KMS-11 (cell line): ENCODE measurements around the gene LAIR2.
"Not testable (repeated sequence)": the region's sequence is repeated elsewhere in the genome, so short reads cannot be mapped to it uniquely, and the experiment has no call there.

ENCODE experiments used
- H2AFZ ChIP-seq: fragments of 200-600 bp; sonication (generic); 2 replicates; pipeline ENCODE4 v1.6.1; 2016; ENCODE audit warnings: antibody characterized with exemption, mixed run types, low read depth
- H3K27ac ChIP-seq: fragments of 200-600 bp; sonication (generic); 2 replicates; pipeline ENCODE4 v1.6.1; 2016; ENCODE audit warnings: mild to moderate bottlenecking, mixed run types
- H3K27me3 ChIP-seq: fragments of 200-600 bp; sonication (generic); 2 replicates; pipeline ENCODE4 v1.6.1; 2017; ENCODE audit warnings: mild to moderate bottlenecking, low read depth, mixed run types, moderate library complexity; ENCODE audit not compliant: insufficient read depth
- H3K36me3 ChIP-seq: fragments of 200-600 bp; sonication (generic); 2 replicates; pipeline ENCODE4 v1.6.1; 2017; ENCODE audit warnings: mild to moderate bottlenecking, mixed run types; ENCODE audit not compliant: insufficient read depth
- H3K4me1 ChIP-seq: fragments of 200-600 bp; sonication (generic); 2 replicates; pipeline ENCODE4 v1.6.1; 2016; ENCODE audit warnings: mild to moderate bottlenecking, low read depth, mixed run types; ENCODE audit not compliant: poor library complexity, severe bottlenecking
- H3K4me2 ChIP-seq: fragments of 200-600 bp; sonication (generic); 2 replicates; pipeline ENCODE4 v1.7.0; 2016; ENCODE audit warnings: mild to moderate bottlenecking, mixed run types
- H3K4me3 ChIP-seq: fragments of 200-600 bp; sonication (generic); IDR thresholded peaks from 2 replicates; pipeline ENCODE4 v1.6.1; 2017; ENCODE audit warnings: low read depth, low read length, mixed read lengths; ENCODE audit not compliant: insufficient read depth
- H3K79me2 ChIP-seq: fragments of 200-600 bp; sonication (generic); 2 replicates; pipeline ENCODE4 v1.6.1; 2016; ENCODE audit warnings: low read depth, mixed run types; ENCODE audit not compliant: insufficient read depth
- H3K9ac ChIP-seq: fragments of 200-600 bp; sonication (generic); 2 replicates; pipeline ENCODE4 v1.6.1; 2016; ENCODE audit warnings: mild to moderate bottlenecking, mixed run types
- H4K20me1 ChIP-seq: fragments of 200-600 bp; sonication (generic); 2 replicates; pipeline ENCODE4 v1.6.1; 2016; ENCODE audit warnings: mild to moderate bottlenecking, mixed run types; ENCODE audit not compliant: insufficient read depth
- CTCF ChIP-seq: fragments of 200-600 bp; sonication (generic); conservative IDR thresholded peaks from 2 replicates; pipeline ENCODE4 v1.6.1; 2017; ENCODE audit warnings: low read depth, mild to moderate bottlenecking, antibody characterized with exemption, low read length, moderate library complexity, mixed read lengths

Gene LAIR2

GRCh38 chr19:54489341-54489740 lies 13.3 kb upstream of the LAIR2 start:
- no peak for TF ChIP-seq CTCF
- Histone ChIP-seq H3K79me2 (no peaks in the 10 kb centered on the region), H3K4me2 (no peak overlapping the region), H4K20me1 (no peaks in the 10 kb centered on the region), H3K36me3 (no peaks in the 10 kb centered on the region), H3K27me3 (peaks cover 40% of the 10 kb centered on the region), H3K4me1 (no peaks in the 10 kb centered on the region), H3K27ac (no peak overlapping the region), H3K9ac (no peak overlapping the region), H3K4me3 (no peak overlapping the region), H2AFZ (no peak overlapping the region)

- H3K36me3 ChIP-seq, result no peaks in the 10 kb centered on the region
- no peak overlapping the region for H3K27ac ChIP-seq
- H4K20me1 ChIP-seq, result no peaks in the 10 kb centered on the region
- H3K9ac ChIP-seq, result no peak overlapping the region
- no peak overlapping the region for H3K4me3 ChIP-seq
- no peak for TF ChIP-seq CTCF
- H2AFZ ChIP-seq, result no peak overlapping the region
- no peak overlapping the region for H3K4me2 ChIP-seq
- H3K79me2 ChIP-seq, result no peaks in the 10 kb centered on the region
- peaks cover 39% of the 10 kb centered on the region for H3K27me3 ChIP-seq
- no peaks in the 10 kb centered on the region for H3K4me1 ChIP-seq
These were observed 12.9 kb upstream of the LAIR2 start for GRCh38 chr19:54489766-54490165.

GRCh38 chr19:54492568-54492967 lies 10.1 kb upstream of the LAIR2 start:
- H3K27ac ChIP-seq, result no peak overlapping the region
- H3K4me2 ChIP-seq, result no peak overlapping the region
- H3K4me1 ChIP-seq, result no peaks in the 10 kb centered on the region
- no peak overlapping the region for H2AFZ ChIP-seq
- H3K36me3 ChIP-seq, result no peaks in the 10 kb centered on the region
- H3K4me3 ChIP-seq, result no peak overlapping the region
- no peak for TF ChIP-seq CTCF
- peaks cover 41% of the 10 kb centered on the region for H3K27me3 ChIP-seq
- no peaks in the 10 kb centered on the region for H3K79me2 ChIP-seq
- H4K20me1 ChIP-seq, result no peaks in the 10 kb centered on the region
- H3K9ac ChIP-seq, result no peak overlapping the region

GRCh38 chr19:54493056-54493455 lies 9.6 kb upstream of the LAIR2 start:
- not testable (repeated sequence) for H3K4me2 ChIP-seq, H3K4me3 ChIP-seq, H3K27ac ChIP-seq, H3K4me1 ChIP-seq, H2AFZ ChIP-seq, H4K20me1 ChIP-seq, H3K79me2 ChIP-seq, H3K36me3 ChIP-seq, H3K9ac ChIP-seq
- H3K27me3 ChIP-seq, result peaks cover 37% of the 10 kb centered on the region

GRCh38 chr19:54493967-54494585 lies 8.6 kb upstream of the LAIR2 start:
- Histone ChIP-seq H3K27ac (no peak overlapping the region), H3K36me3 (no peaks in the 10 kb centered on the region), H2AFZ (no peak overlapping the region), H3K27me3 (peaks cover 39% of the 10 kb centered on the region), H4K20me1 (no peaks in the 10 kb centered on the region), H3K4me3 (no peak overlapping the region), H3K4me1 (no peaks in the 10 kb centered on the region), H3K9ac (no peak overlapping the region), H3K79me2 (no peaks in the 10 kb centered on the region), H3K4me2 (no peak overlapping the region)
- no peak for TF ChIP-seq CTCF

GRCh38 chr19:54495284-54495683 lies 7.3 kb upstream of the LAIR2 start:
- H3K79me2 ChIP-seq, H3K36me3 ChIP-seq, H3K4me1 ChIP-seq, H4K20me1 ChIP-seq, H2AFZ ChIP-seq, H3K4me2 ChIP-seq, H3K9ac ChIP-seq, H3K4me3 ChIP-seq, H3K27ac ChIP-seq: not testable (repeated sequence)
- peaks cover 40% of the 10 kb centered on the region; the same call in 1 of the 2 replicates for H3K27me3 ChIP-seq

- not testable (repeated sequence) for H3K9ac ChIP-seq, H3K27ac ChIP-seq
These were observed 4.7 kb upstream of the LAIR2 start for GRCh38 chr19:54497747-54498450.

More at GRCh38 chr19:54497747-54498450, 4.7 kb upstream of the LAIR2 start:
- H3K4me2 ChIP-seq, H2AFZ ChIP-seq, H3K4me1 ChIP-seq, H3K4me3 ChIP-seq, H3K36me3 ChIP-seq, H4K20me1 ChIP-seq, H3K79me2 ChIP-seq: not testable (repeated sequence)
- H3K27me3 ChIP-seq, result peaks cover 52% of the 10 kb centered on the region; the same call in 1 of the 2 replicates
